NB4 (cell line): Measurements from ENCODE around the gene AP2B1.

ENCODE experiments used
- DNase-seq: peaks from one replicate; pipeline ENCODE4 v3.0.0; 2010; ENCODE audit warnings: low read depth
- H3K4me3 ChIP-seq: one replicate; pipeline ENCODE4 v1.5.1; 2011; ENCODE audit warnings: mild to moderate bottlenecking, low read depth, low read length, moderate library complexity
- CTCF ChIP-seq: IDR thresholded peaks from one replicate; pipeline ENCODE4 v1.5.1; 2012; ENCODE audit warnings: low read depth, low read length
- MAX ChIP-seq: IDR thresholded peaks from 2 replicates; pipeline ENCODE4 v1.6.1; 2011; ENCODE audit warnings: low read depth, low read length
- MYC ChIP-seq: IDR thresholded peaks from 2 replicates; pipeline ENCODE4 v1.6.1; 2011; ENCODE audit warnings: low read depth, low read length
- POLR2A ChIP-seq: IDR thresholded peaks from 2 replicates; pipeline ENCODE4 v1.6.1; 2011; ENCODE audit warnings: mild to moderate bottlenecking; ENCODE audit not compliant: insufficient read length; ENCODE audit errors: extremely low read depth

Gene AP2B1

GRCh38 chr17:35766489-35766877 is 179.4 kb downstream of the AP2B1 start:
- no peak for DNase-seq
- TF ChIP-seq CTCF (no peak), POLR2A (no peak), MYC (no peak), MAX (no peak)
- no peak overlapping the region for H3K4me3 ChIP-seq

GRCh38 chr17:35766903-35767510 is 179.9 kb downstream of the AP2B1 start:
- H3K4me3 ChIP-seq, result no peak overlapping the region
- peak; percentile 48 for DNase-seq
- TF ChIP-seq MYC (no peak), CTCF (peak; percentile 43)

- TF ChIP-seq CTCF (no peak), POLR2A (no peak), MAX (no peak), MYC (no peak)
- no peak for DNase-seq
These were observed 181.7 kb downstream of the AP2B1 start for GRCh38 chr17:35768797-35769196.

GRCh38 chr17:35769895-35770486 is 182.9 kb downstream of the AP2B1 start:
- no peak overlapping the region for H3K4me3 ChIP-seq
- no peak for TF ChIP-seq MYC
- peak; percentile 19 for TF ChIP-seq CTCF
- no peak for TF ChIP-seq MAX
- TF ChIP-seq POLR2A, result no peak
- DNase-seq, result no peak

More at GRCh38 chr17:35768797-35769196, 181.7 kb downstream of the AP2B1 start:
- H3K4me3 ChIP-seq, result no peak overlapping the region

GRCh38 chr17:35773129-35773528 is 186.0 kb downstream of the AP2B1 start:
- no peak for TF ChIP-seq MAX
- no peak for TF ChIP-seq POLR2A
- no peak for TF ChIP-seq MYC
- no peak for TF ChIP-seq CTCF
- DNase-seq, result no peak

GRCh38 chr17:35773679-35774425 is 186.7 kb downstream of the AP2B1 start:
- TF ChIP-seq POLR2A (no peak), CTCF (no peak), MYC (no peak), MAX (no peak)
- H3K4me3 ChIP-seq, result no peak overlapping the region

More at GRCh38 chr17:35773129-35773528, 186.0 kb downstream of the AP2B1 start:
- no peak overlapping the region for H3K4me3 ChIP-seq

More at GRCh38 chr17:35773679-35774425, 186.7 kb downstream of the AP2B1 start:
- DNase-seq, result no peak
